GM12891 (cell line): Measurements from ENCODE around the gene CTNND2.

ENCODE experiments used
- POLR2A ChIP-seq: IDR thresholded peaks from 2 replicates; pipeline ENCODE4 v1.6.1; 2011; ENCODE audit warnings: low read depth, low read length, control low read depth
- POLR2AphosphoS5 ChIP-seq: IDR thresholded peaks from 2 replicates; pipeline ENCODE4 v1.6.1; 2011; ENCODE audit warnings: low read depth, low read length, control low read depth
- SPI1 ChIP-seq: IDR thresholded peaks from 2 replicates; pipeline ENCODE4 v1.6.1; 2011; ENCODE audit warnings: low read depth, low read length, control low read depth
- TAF1 ChIP-seq: IDR thresholded peaks from 2 replicates; pipeline ENCODE4 v1.6.1; 2011; ENCODE audit warnings: low read depth, low read length, control low read depth

- TF ChIP-seq SPI1 = no peak
- no peak for TF ChIP-seq TAF1
- TF ChIP-seq POLR2A = no peak
- TF ChIP-seq POLR2AphosphoS5 = no peak
These were observed 519.6 kb downstream of the CTNND2 start for GRCh38 chr5:11384441-11385250.
